HepG2 (cell line): ENCODE data around the gene PASK. TPM values are rescaled to one million over a fixed set of nuclear protein-coding genes. Genes with fewer than 3 reads are reported as not detected.

Experiments
- ATAC-seq: fragments of 200-7000 bp; cut with Tn5 transposase; 3 replicates; pipeline ENCODE4 v1.9.1; 2020; ENCODE audit warnings: mild to moderate bottlenecking, moderate library complexity
- BruUV-seq: library from RNA; stranded (reverse); fragments of 400-500 nt; replicated peaks from 2 replicates; lab custom pipeline; 2021; lab: Mats Ljungman, UMichigan
- CTCF ChIA-PET: fragments of 300-600 bp; formaldehyde crosslinking; extraction: SDS; loops from one replicate; lab custom pipeline; 2021; ENCODE audit warnings: low total read pairs, inconsistent platforms, low intra/inter-chr PET ratio; lab: Yijun Ruan, JAX
- POLR2A ChIA-PET: fragments of 350-600 bp; sonication (Branson Sonifier 250); formaldehyde crosslinking; loops from one replicate; lab custom pipeline; 2020; ENCODE audit warnings: antibody characterized with exemption, inconsistent platforms; lab: Yijun Ruan, JAX
- DNase-seq: peaks from one replicate; pipeline ENCODE4 v3.0.0-alpha.2; 2015; ENCODE audit warnings: low spot score
- FAIRE-seq: peaks from 3 replicates; lab custom pipeline; 2011; peaks lifted over from hg19 to GRCh38; lab: Jason Lieb, UNC
- H2AFZ ChIP-seq: one replicate; pipeline ENCODE4 v1.6.1; 2011; ENCODE audit warnings: low read length, inconsistent platforms
- H3K27ac ChIP-seq: fragments of 300-600 bp; 3 replicates; pipeline ENCODE4 v1.8.0; 2011; ENCODE audit warnings: mixed run types, mild to moderate bottlenecking, mixed read lengths, low read length, inconsistent platforms; ENCODE audit not compliant: insufficient read depth; ENCODE audit errors: extremely low read length
- H3K27me3 ChIP-seq, 2 experiments: fragments of 200-600 bp in 1 of 2; 2 replicates in 1 of 2; 3 replicates in 1 of 2; pipeline versions ENCODE4 v1.6.0 to v1.8.0; 2011; ENCODE audit warnings: low read length in 2 of 2, mild to moderate bottlenecking in 2 of 2, moderate library complexity in 2 of 2, inconsistent platforms in 1 of 2; ENCODE audit not compliant: insufficient read depth in 2 of 2, control insufficient read depth in 1 of 2
- H3K36me3 ChIP-seq, 2 experiments: fragments of 200-600 bp in 1 of 2; replicated peaks in 1 of 2; 2 replicates in 1 of 2; 3 replicates in 1 of 2; pipeline versions ENCODE4 v1.5.1 to v1.8.0; 2011; ENCODE audit warnings: low read length in 2 of 2, inconsistent platforms in 1 of 2; ENCODE audit not compliant: insufficient read depth in 2 of 2, control insufficient read depth in 1 of 2
- H3K4me1 ChIP-seq: 2 replicates; pipeline ENCODE4 v1.5.1; 2012; ENCODE audit warnings: low read length, inconsistent platforms; ENCODE audit not compliant: insufficient read depth
- H3K4me2 ChIP-seq: 2 replicates; pipeline ENCODE4 v1.6.0; 2011; ENCODE audit warnings: low read depth, low read length, inconsistent platforms
- H3K4me3 ChIP-seq, 3 experiments: fragments of 200-600 bp in 1 of 3; sonication (generic), shearing (Covaris generic) in 1 of 3; replicated peaks in 1 of 3; 2 replicates each; pipeline ENCODE4 v1.5.1; 2011 to 2016; ENCODE audit warnings: low read length in 3 of 3, inconsistent platforms in 2 of 3, low read depth in 2 of 3, mild to moderate bottlenecking in 2 of 3, control low read depth in 1 of 3, mixed read lengths in 1 of 3; ENCODE audit not compliant: insufficient read depth in 1 of 3
- H3K79me2 ChIP-seq: one replicate; pipeline ENCODE4 v1.6.1; 2011; ENCODE audit warnings: low read length, inconsistent platforms; ENCODE audit not compliant: insufficient read depth
- H3K9ac ChIP-seq: 2 replicates; pipeline ENCODE4 v1.6.0; 2011; ENCODE audit warnings: mild to moderate bottlenecking, low read depth, low read length, inconsistent platforms; ENCODE audit not compliant: insufficient read depth
- H3K9me3 ChIP-seq: 2 replicates; pipeline ENCODE4 v1.5.1; 2012; ENCODE audit warnings: mild to moderate bottlenecking, low read length
- H4K20me1 ChIP-seq: 2 replicates; pipeline ENCODE4 v1.6.0; 2011; ENCODE audit warnings: inconsistent platforms, mild to moderate bottlenecking, low read length, moderate library complexity; ENCODE audit not compliant: insufficient read depth
- CSRNP2 ChIP-seq: sonication (generic); formaldehyde crosslinking; conservative IDR thresholded peaks from 2 replicates; pipeline ENCODE4 v1.8.0; 2022; ENCODE audit warnings: low read depth, missing genetic modification reagents
- GATA4 ChIP-seq: sonication (generic); IDR thresholded peaks from 2 replicates; pipeline ENCODE4 v1.6.1; 2016; ENCODE audit warnings: antibody characterized with exemption, low read depth, borderline replicate concordance
- HNRNPL ChIP-seq: fragments of 200-400 bp; formaldehyde crosslinking; IDR thresholded peaks from 2 replicates; pipeline ENCODE4 v1.6.1; 2017; ENCODE audit warnings: mild to moderate bottlenecking, low read depth, low read length
- MYNN ChIP-seq: sonication (generic); formaldehyde crosslinking; IDR thresholded peaks from 2 replicates; pipeline ENCODE4 v1.4.0; 2020; ENCODE audit warnings: mild to moderate bottlenecking, low read depth, missing genetic modification reagents
- WGBS: methylation state at CpG from one replicate; pipeline ENCODE4 v1.1.6; 2017; ENCODE audit warnings: low lambda C conversion rate; 5-methylcytosine and 5-hydroxymethylcytosine counted together
- in situ Hi-C: cut with HindIII; loops from 2 replicates; pipeline ENCODE4 v1.10.0; 2017; ENCODE audit warnings: low pct_unique_long_range_greater_than_20kb; ENCODE audit not compliant: extremely low pct_ligation_motif_present
- intact Hi-C: fragments of 100-400 bp; cut with micrococcal nuclease; formaldehyde crosslinking; loops from one replicate; pipeline ENCODE4 v1.10.0; 2022; ENCODE audit not compliant: unreplicated experiment
- polyA plus RNA-seq, 8 experiments: library from polyadenylated mRNA; depleted of rRNA in 3 of 8; stranded (reverse) in 7 of 8; unstranded in 1 of 8; fragments of >200 nt; fragmentation: Illumina TruSeq in 4 of 8; extraction: Trizol in 4 of 8; gene quantifications; 2 replicates each; pipeline versions ENCODE4 v1.2.1 to v1.2.3, GENCODE V29; 2011 to 2016; ENCODE audit warnings: low read depth in 4 of 8, missing spikeins in 1 of 8, mixed read lengths in 1 of 8; ENCODE audit not compliant: insufficient read depth in 1 of 8
- total RNA-seq, 5 experiments: library from RNA; depleted of rRNA; stranded (reverse); fragments of >200 nt; fragmentation: Illumina TruSeq; extraction: Trizol; gene quantifications; 2 replicates each; pipeline ENCODE4 v1.2.3, GENCODE V29; 2016; ENCODE audit warnings: low read depth in 1 of 5
- TF ChIP-seq, protein P1 (sequence below): sonication (generic); formaldehyde crosslinking; IDR thresholded peaks from 2 replicates; pipeline ENCODE4 v1.9.0; 2022; ENCODE audit warnings: missing genetic modification reagents, mild to moderate bottlenecking, borderline replicate concordance
- TF ChIP-seq, protein P2 (sequence below): sonication (generic); formaldehyde crosslinking; IDR thresholded peaks from 2 replicates; pipeline ENCODE4 v1.9.0; 2021; ENCODE audit warnings: missing genetic modification reagents, mild to moderate bottlenecking, borderline replicate concordance

Gene PASK
- total and polyA plus RNA-seq, 2 of the 13 experiments (the other 11 are each of a cell fraction or from before 2014, with no cell fraction given), result 6.9 to 17.0 TPM

GRCh38 chr2:241138471-241138870 is 10.8 kb downstream of the PASK start:
- H3K4me1 ChIP-seq, result peaks cover 38% of the 10 kb centered on the region
- peaks cover 2% of the 10 kb centered on the region for H3K79me2 ChIP-seq
- no peaks in the 10 kb centered on the region for H3K27me3 ChIP-seq
- TF ChIP-seq, protein P1, sequence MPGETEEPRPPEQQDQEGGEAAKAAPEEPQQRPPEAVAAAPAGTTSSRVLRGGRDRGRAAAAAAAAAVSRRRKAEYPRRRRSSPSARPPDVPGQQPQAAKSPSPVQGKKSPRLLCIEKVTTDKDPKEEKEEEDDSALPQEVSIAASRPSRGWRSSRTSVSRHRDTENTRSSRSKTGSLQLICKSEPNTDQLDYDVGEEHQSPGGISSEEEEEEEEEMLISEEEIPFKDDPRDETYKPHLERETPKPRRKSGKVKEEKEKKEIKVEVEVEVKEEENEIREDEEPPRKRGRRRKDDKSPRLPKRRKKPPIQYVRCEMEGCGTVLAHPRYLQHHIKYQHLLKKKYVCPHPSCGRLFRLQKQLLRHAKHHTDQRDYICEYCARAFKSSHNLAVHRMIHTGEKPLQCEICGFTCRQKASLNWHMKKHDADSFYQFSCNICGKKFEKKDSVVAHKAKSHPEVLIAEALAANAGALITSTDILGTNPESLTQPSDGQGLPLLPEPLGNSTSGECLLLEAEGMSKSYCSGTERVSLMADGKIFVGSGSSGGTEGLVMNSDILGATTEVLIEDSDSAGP (CRISPR knock-in tag), result no peak
- TF ChIP-seq HNRNPL, result no peak
- TF ChIP-seq, protein P2, sequence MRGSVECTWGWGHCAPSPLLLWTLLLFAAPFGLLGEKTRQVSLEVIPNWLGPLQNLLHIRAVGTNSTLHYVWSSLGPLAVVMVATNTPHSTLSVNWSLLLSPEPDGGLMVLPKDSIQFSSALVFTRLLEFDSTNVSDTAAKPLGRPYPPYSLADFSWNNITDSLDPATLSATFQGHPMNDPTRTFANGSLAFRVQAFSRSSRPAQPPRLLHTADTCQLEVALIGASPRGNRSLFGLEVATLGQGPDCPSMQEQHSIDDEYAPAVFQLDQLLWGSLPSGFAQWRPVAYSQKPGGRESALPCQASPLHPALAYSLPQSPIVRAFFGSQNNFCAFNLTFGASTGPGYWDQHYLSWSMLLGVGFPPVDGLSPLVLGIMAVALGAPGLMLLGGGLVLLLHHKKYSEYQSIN (CRISPR knock-in tag), result no peak
- no peak for TF ChIP-seq CSRNP2 (CRISPR knock-in tag)
- no peak for TF ChIP-seq MYNN
- no peak for TF ChIP-seq GATA4
- H3K36me3 ChIP-seq, result peaks cover 10 to 14% of the 10 kb centered on the region in 2 experiments
- no peak overlapping the region for H3K27ac ChIP-seq
- H4K20me1 ChIP-seq, result no peaks in the 10 kb centered on the region
- H3K9me3 ChIP-seq, result no peaks in the 10 kb centered on the region
- H3K9ac ChIP-seq, result no peak overlapping the region
- no peak overlapping the region for H3K4me3 ChIP-seq
- intact Hi-C loops, result no loop called here
- ATAC-seq, result no peak
- H2AFZ ChIP-seq, result no peak overlapping the region
- ChIA-PET CTCF (no interaction called here), POLR2A (no interaction called here)
- no peak for DNase-seq
- no TSS peak for BruUV-seq
- in situ Hi-C loops, result no loop called here
- 95% methylated on average over 16 of the region's 16 CpGs for WGBS
- no peak for FAIRE-seq
- no peak overlapping the region for H3K4me2 ChIP-seq
